SK-N-SH treated with all-trans-retinoic acid at 6 μM for 48 hours (cell line): ENCODE results near the gene MINPP1.

Source experiments
- ATAC-seq: fragments of 200-7000 bp; cut with Tn5 transposase; 3 replicates; pipeline ENCODE4 v1.9.1; 2020; ENCODE audit warnings: mild to moderate bottlenecking, moderate library complexity
- ARNTL ChIP-seq: fragments of 450-650 bp; formaldehyde crosslinking; IDR thresholded peaks from 2 replicates; pipeline ENCODE4 v1.5.0; 2020; ENCODE audit warnings: low read depth, mild to moderate bottlenecking, moderate library complexity, borderline replicate concordance
- BACH2 ChIP-seq: fragments of 250-450 bp; sonication (Bioruptor Pico); IDR thresholded peaks from 2 replicates; pipeline ENCODE4 v1.9.0; 2021; ENCODE audit warnings: mild to moderate bottlenecking, borderline replicate concordance
- CSDC2 ChIP-seq: fragments of 250-450 bp; sonication (Bioruptor Pico); IDR thresholded peaks from 2 replicates; pipeline ENCODE4 v1.5.0; 2020; ENCODE audit warnings: mild to moderate bottlenecking, moderate library complexity
- ESRRG ChIP-seq: fragments of 250-450 bp; sonication (Bioruptor Pico); IDR thresholded peaks from 2 replicates; pipeline ENCODE4 v1.6.1; 2021; ENCODE audit warnings: mild to moderate bottlenecking
- ISL1 ChIP-seq: fragments of 250-450 bp; sonication (Bioruptor Pico); IDR thresholded peaks from 2 replicates; pipeline ENCODE4 v2.1.2; 2022; ENCODE audit warnings: mild to moderate bottlenecking, moderate library complexity
- RARB ChIP-seq: fragments of 250-450 bp; sonication (Bioruptor Pico); IDR thresholded peaks from 2 replicates; pipeline ENCODE4 v1.8.0; 2021; ENCODE audit warnings: mild to moderate bottlenecking, moderate library complexity
- TCF4 ChIP-seq: fragments of 250-450 bp; sonication (Bioruptor Pico); IDR thresholded peaks from 2 replicates; pipeline ENCODE4 v1.8.0; 2021; ENCODE audit warnings: mild to moderate bottlenecking, moderate library complexity, borderline replicate concordance
- ZC3H10 ChIP-seq: fragments of 250-450 bp; sonication (Bioruptor Pico); IDR thresholded peaks from 2 replicates; pipeline ENCODE4 v1.5.1; 2021; ENCODE audit warnings: mild to moderate bottlenecking, moderate library complexity
- ZFP30 ChIP-seq: fragments of 450-650 bp; formaldehyde crosslinking; IDR thresholded peaks from 2 replicates; pipeline ENCODE4 v1.5.0; 2022; ENCODE audit warnings: mild to moderate bottlenecking, moderate library complexity
- ZNF70 ChIP-seq: fragments of 450-650 bp; formaldehyde crosslinking; IDR thresholded peaks from 2 replicates; pipeline ENCODE4 v1.5.0; 2020; ENCODE audit warnings: mild to moderate bottlenecking, moderate library complexity
- ZNF8 ChIP-seq: fragments of 450-650 bp; formaldehyde crosslinking; IDR thresholded peaks from 2 replicates; pipeline ENCODE4 v1.5.0; 2020; ENCODE audit warnings: mild to moderate bottlenecking, moderate library complexity
- TF ChIP-seq, protein P1 (sequence below): fragments of 250-450 bp; sonication (Bioruptor Pico); IDR thresholded peaks from 2 replicates; pipeline ENCODE4 v1.8.0; 2020; ENCODE audit warnings: mild to moderate bottlenecking, moderate library complexity, borderline replicate concordance
- TF ChIP-seq, protein P2 (sequence below): fragments of 250-450 bp; sonication (Bioruptor Pico); IDR thresholded peaks from 2 replicates; pipeline ENCODE4 v1.8.0; 2021; ENCODE audit warnings: low read depth, mild to moderate bottlenecking, moderate library complexity, borderline replicate concordance
- TF ChIP-seq, protein P3 (sequence below): fragments of 250-450 bp; sonication (Bioruptor Pico); IDR thresholded peaks from 2 replicates; pipeline ENCODE4 v1.5.0; 2020; ENCODE audit warnings: mild to moderate bottlenecking, moderate library complexity
- TF ChIP-seq, protein P4 (sequence below): fragments of 250-450 bp; sonication (Bioruptor Pico); IDR thresholded peaks from 2 replicates; pipeline ENCODE4 v1.5.1; 2021; ENCODE audit warnings: mild to moderate bottlenecking, moderate library complexity

The MINPP1 gene

DNA sequence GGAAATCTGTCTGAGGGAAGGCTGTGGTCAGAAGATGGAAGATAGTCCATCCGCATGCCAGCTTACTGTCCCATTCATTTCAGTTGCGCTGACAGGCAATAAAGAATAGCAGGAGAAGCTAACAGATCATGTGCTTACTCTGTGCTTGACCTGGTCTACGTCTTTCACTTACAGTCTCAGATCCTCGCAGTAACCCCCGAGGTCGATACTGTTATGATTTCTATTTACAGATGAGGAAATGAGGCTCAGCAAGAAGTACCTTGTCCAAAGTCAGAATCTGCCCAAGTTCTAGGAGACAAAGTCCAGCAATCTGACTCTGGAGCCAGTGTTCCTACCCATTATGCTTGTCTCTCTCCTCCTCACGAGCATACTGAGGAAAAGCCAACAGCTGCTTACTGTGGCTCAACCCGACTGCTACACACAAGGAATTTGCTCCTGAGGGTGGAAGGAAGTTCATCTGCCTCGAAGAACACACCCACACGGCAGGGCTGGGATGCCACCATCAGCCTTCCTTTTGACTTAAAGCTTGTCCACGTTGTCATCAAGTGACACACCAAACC lies 74.2 kb downstream of the MINPP1 start (continued):
- TF ChIP-seq, protein P1, sequence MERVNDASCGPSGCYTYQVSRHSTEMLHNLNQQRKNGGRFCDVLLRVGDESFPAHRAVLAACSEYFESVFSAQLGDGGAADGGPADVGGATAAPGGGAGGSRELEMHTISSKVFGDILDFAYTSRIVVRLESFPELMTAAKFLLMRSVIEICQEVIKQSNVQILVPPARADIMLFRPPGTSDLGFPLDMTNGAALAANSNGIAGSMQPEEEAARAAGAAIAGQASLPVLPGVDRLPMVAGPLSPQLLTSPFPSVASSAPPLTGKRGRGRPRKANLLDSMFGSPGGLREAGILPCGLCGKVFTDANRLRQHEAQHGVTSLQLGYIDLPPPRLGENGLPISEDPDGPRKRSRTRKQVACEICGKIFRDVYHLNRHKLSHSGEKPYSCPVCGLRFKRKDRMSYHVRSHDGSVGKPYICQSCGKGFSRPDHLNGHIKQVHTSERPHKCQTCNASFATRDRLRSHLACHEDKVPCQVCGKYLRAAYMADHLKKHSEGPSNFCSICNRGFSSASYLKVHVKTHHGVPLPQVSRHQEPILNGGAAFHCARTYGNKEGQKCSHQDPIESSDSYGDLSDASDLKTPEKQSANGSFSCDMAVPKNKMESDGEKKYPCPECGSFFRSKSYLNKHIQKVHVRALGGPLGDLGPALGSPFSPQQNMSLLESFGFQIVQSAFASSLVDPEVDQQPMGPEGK (CRISPR knock-in tag) = no peak
- TF ChIP-seq RARB (CRISPR knock-in tag) = no peak
- no peak for TF ChIP-seq ZC3H10
- TF ChIP-seq ARNTL (CRISPR knock-in tag) = no peak

DNA sequence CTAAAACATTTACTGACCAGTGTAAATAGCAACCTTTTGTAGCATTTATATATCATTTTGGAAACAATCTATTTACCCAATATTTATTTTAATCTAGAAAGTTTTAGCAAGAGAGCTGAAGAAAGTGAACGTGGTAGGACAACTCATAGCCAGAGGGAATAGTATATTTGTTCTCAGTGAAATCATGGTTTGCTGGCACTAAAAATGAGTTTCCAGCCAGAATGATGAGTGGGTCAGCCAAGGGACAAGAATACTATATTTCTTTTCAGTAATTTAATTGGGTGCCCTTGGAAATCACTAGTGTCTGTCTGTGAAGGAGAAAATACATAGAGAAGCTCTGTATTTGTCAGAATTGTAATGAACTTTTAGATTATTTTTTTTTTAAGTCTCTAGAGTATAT lies 74.9 kb downstream of the MINPP1 start:
- TF ChIP-seq, protein P2, sequence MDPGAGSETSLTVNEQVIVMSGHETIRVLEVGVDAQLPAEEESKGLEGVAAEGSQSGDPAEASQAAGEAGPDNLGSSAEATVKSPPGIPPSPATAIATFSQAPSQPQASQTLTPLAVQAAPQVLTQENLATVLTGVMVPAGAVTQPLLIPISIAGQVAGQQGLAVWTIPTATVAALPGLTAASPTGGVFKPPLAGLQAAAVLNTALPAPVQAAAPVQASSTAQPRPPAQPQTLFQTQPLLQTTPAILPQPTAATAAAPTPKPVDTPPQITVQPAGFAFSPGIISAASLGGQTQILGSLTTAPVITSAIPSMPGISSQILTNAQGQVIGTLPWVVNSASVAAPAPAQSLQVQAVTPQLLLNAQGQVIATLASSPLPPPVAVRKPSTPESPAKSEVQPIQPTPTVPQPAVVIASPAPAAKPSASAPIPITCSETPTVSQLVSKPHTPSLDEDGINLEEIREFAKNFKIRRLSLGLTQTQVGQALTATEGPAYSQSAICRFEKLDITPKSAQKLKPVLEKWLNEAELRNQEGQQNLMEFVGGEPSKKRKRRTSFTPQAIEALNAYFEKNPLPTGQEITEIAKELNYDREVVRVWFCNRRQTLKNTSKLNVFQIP = no peak
- peak; percentile 29 for TF ChIP-seq ISL1 (CRISPR knock-in tag)
- TF ChIP-seq, protein P3, sequence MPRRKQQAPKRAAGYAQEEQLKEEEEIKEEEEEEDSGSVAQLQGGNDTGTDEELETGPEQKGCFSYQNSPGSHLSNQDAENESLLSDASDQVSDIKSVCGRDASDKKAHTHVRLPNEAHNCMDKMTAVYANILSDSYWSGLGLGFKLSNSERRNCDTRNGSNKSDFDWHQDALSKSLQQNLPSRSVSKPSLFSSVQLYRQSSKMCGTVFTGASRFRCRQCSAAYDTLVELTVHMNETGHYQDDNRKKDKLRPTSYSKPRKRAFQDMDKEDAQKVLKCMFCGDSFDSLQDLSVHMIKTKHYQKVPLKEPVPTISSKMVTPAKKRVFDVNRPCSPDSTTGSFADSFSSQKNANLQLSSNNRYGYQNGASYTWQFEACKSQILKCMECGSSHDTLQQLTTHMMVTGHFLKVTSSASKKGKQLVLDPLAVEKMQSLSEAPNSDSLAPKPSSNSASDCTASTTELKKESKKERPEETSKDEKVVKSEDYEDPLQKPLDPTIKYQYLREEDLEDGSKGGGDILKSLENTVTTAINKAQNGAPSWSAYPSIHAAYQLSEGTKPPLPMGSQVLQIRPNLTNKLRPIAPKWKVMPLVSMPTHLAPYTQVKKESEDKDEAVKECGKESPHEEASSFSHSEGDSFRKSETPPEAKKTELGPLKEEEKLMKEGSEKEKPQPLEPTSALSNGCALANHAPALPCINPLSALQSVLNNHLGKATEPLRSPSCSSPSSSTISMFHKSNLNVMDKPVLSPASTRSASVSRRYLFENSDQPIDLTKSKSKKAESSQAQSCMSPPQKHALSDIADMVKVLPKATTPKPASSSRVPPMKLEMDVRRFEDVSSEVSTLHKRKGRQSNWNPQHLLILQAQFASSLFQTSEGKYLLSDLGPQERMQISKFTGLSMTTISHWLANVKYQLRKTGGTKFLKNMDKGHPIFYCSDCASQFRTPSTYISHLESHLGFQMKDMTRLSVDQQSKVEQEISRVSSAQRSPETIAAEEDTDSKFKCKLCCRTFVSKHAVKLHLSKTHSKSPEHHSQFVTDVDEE (CRISPR knock-in tag) = no peak
- ATAC-seq = peak; percentile 26; the same call in 1 of the 3 replicates

DNA sequence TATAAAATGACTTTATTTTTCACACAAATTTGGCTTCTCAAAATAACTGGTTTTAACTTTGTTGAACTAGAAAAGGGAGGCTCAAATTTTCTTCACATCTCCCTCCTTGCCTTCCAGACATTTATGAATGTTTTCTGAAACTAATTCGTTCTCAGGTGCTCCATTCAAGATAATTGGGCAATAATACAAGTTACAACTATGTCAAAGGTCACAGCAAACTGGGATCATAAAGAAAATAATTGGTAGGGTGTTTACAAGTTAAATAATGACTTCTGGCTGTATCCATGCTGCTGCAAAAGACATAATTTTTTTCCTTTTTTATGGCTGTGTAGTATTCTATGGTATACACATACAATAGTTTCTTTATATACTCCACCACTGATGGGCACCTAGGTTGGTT lies 75.3 kb downstream of the MINPP1 start:
- ATAC-seq = no peak

More for the DNA sequence above, 75.3 kb downstream of the MINPP1 start:
- TF ChIP-seq, protein P1 (CRISPR knock-in tag) = no peak
- TF ChIP-seq TCF4 (CRISPR knock-in tag) (no peak), BACH2 (no peak), CSDC2 (no peak), ESRRG (CRISPR knock-in tag) (no peak), ZFP30 (CRISPR knock-in tag) (no peak), ZNF70 (no peak), ZNF8 (CRISPR knock-in tag) (no peak)
- TF ChIP-seq, protein P3 (CRISPR knock-in tag) = no peak
- TF ChIP-seq, protein P4, sequence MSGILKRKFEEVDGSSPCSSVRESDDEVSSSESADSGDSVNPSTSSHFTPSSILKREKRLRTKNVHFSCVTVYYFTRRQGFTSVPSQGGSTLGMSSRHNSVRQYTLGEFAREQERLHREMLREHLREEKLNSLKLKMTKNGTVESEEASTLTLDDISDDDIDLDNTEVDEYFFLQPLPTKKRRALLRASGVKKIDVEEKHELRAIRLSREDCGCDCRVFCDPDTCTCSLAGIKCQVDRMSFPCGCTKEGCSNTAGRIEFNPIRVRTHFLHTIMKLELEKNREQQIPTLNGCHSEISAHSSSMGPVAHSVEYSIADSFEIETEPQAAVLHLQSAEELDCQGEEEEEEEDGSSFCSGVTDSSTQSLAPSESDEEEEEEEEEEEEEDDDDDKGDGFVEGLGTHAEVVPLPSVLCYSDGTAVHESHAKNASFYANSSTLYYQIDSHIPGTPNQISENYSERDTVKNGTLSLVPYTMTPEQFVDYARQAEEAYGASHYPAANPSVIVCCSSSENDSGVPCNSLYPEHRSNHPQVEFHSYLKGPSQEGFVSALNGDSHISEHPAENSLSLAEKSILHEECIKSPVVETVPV = no peak
- TF ChIP-seq, protein P2 = no peak
